Tibial nerve (tissue), 4 donors: ENCODE measurements around the gene TEAD3. TPM values are rescaled to one million over a fixed set of nuclear protein-coding genes. Genes with fewer than 3 reads are reported as not detected.

Source experiments
- DNase-seq, 2 donors: peaks; one replicate each; pipeline ENCODE4 v3.0.0-alpha.2; 2019; ENCODE audit warnings: low spot score in 2 of 2
- H3K27ac ChIP-seq, 4 donors: fragments of 200-600 bp; sonication (generic) in 3 of 4; one replicate each; pipeline ENCODE4 v1.5.1; 2017 to 2019; ENCODE audit warnings: mild to moderate bottlenecking in 1 of 4
- H3K27me3 ChIP-seq, 2 donors: fragments of 200-600 bp; sonication (generic) in 1 of 2; one replicate each; pipeline versions ENCODE4 v1.5.1 to v1.6.0; 2017 to 2019
- H3K36me3 ChIP-seq, 3 donors: fragments of 200-600 bp; sonication (generic); one replicate each; pipeline ENCODE4 v1.5.1; 2018 to 2019
- H3K4me1 ChIP-seq, 4 donors: fragments of 200-600 bp; sonication (generic) in 3 of 4; one replicate each; pipeline ENCODE4 v1.5.1; 2017 to 2019
- H3K4me3 ChIP-seq, 4 donors: fragments of 200-600 bp; sonication (generic) in 3 of 4; one replicate each; pipeline ENCODE4 v1.5.1; 2017 to 2019; ENCODE audit warnings: mild to moderate bottlenecking in 1 of 4, moderate library complexity in 1 of 4
- H3K9me3 ChIP-seq, 4 donors: fragments of 200-600 bp; sonication (generic) in 3 of 4; one replicate each; pipeline ENCODE4 v1.5.1; 2017 to 2019
- CTCF ChIP-seq, 5 experiments: fragments of 200-600 bp in 3 of 5; fragments of 450-650 bp in 2 of 5; sonication (generic) in 3 of 5; IDR thresholded peaks; one replicate each; pipeline ENCODE4 v1.5.1; 2016 to 2019; ENCODE audit warnings: antibody characterized with exemption in 5 of 5, mild to moderate bottlenecking in 3 of 5, moderate library complexity in 2 of 5
- EP300 ChIP-seq, 2 donors: sonication (generic); formaldehyde crosslinking; IDR thresholded peaks; one replicate each; pipeline ENCODE4 v1.6.1; 2017; ENCODE audit warnings: antibody characterized with exemption in 2 of 2, mild to moderate bottlenecking in 1 of 2
- POLR2A ChIP-seq, 2 donors: fragments of 450-650 bp; IDR thresholded peaks; one replicate each; pipeline ENCODE4 v1.6.1; 2017; ENCODE audit warnings: antibody characterized with exemption in 2 of 2, mild to moderate bottlenecking in 2 of 2, moderate library complexity in 2 of 2
- WGBS, 2 donors: methylation state at CpG; one replicate each; pipeline ENCODE4 v1.1.5; 2018; 5-methylcytosine and 5-hydroxymethylcytosine counted together
- total RNA-seq, 4 donors: library from RNA; depleted of rRNA; stranded (reverse); fragments of >200 nt; gene quantifications; one replicate each; pipeline ENCODE4 v1.1.0, GENCODE V29; 2016

TEAD3 gene
- total RNA-seq, 4 donors from 2014 or later = 9.8 to 20.1 (median 13.6) TPM

DNA sequence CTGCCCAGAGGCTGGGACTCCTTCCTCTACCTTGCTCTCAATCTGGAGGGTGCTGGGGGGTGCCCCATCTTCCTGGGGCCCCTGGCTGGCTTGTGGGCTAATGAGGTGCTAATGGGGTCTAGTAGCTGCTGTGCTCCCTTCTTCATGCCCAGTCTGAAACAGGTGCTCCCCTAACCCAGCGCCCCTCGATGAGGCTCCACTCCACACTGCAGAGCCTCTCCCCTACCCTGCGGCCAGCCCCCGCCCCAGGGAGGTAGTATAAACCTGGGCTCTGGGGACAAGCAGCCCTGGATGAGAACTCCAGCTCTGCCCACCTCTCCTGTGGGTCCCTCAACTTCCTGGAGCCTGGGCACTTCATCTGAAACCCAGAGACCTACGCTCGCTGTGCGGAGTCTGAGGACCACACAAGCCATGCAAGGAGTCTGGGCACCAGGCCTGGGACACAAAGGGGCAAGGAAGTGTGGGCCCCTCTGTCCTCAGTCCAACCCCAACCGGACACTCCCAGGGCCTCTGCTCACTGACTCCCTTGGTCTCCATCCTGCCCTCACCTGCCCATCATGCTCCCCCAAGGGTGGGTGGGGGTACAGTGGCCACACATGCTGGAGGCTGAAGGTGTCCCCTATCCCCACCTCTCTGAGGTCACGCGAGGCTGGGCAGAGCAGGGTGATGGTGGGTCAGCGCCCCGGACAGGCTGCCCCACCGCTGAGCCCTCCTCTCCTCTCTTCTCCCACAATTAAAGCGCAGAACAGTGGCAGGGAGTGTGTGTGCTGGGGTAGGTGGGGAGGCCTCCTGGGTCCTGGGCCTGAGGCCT lies 22.5 kb downstream of the TEAD3 start:
- Histone ChIP-seq H3K27me3 (no peaks in the 10 kb centered on the region), H3K9me3 (no peaks in the 10 kb centered on the region), H3K4me3 (no peak overlapping the region), H3K36me3 (peaks cover 2 to 91% (median 6%) of the 10 kb centered on the region in 3 donors), H3K4me1 (peaks cover 0 to 31% (median 2%) of the 10 kb centered on the region in 4 donors), H3K27ac (no peak overlapping the region)
- 84 to 85% methylated on average over 13 to 14 of the region's 14 CpGs for WGBS, 2 donors
- no peak for DNase-seq
- no peak for TF ChIP-seq CTCF (IDR thresholded peaks at IDR 0.05)
- TF ChIP-seq POLR2A (IDR thresholded peaks at IDR 0.05) = no peak
- no peak for TF ChIP-seq EP300 (IDR thresholded peaks at IDR 0.05)

DNA sequence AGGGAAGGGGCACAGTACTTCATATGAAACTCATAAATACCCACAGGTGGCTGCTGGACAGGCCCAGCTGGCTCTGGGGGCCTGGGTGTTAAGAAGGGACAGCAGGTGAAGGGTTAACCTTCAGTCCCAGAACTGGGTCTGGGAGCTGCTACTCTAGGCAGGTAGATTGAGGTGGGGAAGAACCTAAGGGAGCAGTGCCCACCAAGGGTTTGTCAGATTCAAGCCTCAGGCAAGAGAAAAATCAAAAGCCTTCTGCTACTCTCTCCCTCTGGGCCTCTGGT lies 23.1 kb downstream of the TEAD3 start:
- H3K27ac ChIP-seq = no peak overlapping the region
- H3K27me3 ChIP-seq = no peaks in the 10 kb centered on the region
- peaks cover 0 to 88% (median 6%) of the 10 kb centered on the region in 3 donors for H3K36me3 ChIP-seq
- TF ChIP-seq POLR2A (IDR thresholded peaks at IDR 0.05) = no peak
- TF ChIP-seq CTCF (IDR thresholded peaks at IDR 0.05) = no peak
- no peak for TF ChIP-seq EP300 (IDR thresholded peaks at IDR 0.05)
- no peaks in the 10 kb centered on the region for H3K9me3 ChIP-seq
- DNase-seq = no peak
- H3K4me3 ChIP-seq = no peak overlapping the region
- H3K4me1 ChIP-seq = peaks cover 0 to 34% (median 2%) of the 10 kb centered on the region in 4 donors

DNA sequence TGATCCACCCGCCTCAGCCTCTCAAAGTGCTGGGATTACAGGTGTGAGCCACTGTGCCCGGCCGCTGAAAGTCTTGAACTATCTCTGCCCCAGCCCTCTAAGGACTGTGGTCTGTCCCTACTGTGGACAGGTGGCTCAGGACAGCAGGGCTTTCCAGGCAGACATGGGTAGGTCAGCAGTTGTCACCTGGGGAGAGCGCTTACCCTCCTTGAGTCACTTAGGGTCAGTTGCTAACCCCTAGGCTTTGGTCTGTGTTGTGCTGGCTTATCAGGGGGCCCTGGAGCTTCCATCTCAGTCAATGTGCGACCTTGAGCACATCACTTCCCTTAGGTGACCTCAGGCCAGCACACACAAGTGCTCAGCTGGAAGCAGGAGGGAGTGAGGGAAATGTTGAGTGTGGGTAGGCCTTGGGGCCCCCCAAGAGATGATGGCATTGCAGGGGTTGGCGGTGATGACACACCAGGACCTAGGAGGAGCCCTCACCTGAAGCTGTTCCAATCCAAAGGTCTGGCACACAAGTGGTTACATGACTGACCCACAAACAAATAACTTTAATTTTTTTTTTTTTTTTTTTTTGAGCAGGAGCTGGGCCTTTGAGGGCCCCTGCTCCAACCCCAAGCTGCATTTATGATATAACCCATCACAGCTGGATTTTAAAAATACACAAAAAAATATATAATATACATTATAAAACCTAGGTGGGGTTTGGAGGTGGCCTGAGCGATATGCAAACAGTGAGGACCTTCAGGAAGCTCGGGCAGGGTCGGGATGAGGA lies 23.6 kb downstream of the TEAD3 start:
- no peaks in the 10 kb centered on the region for H3K9me3 ChIP-seq
- H3K27ac ChIP-seq = no peak overlapping the region
- WGBS, 2 donors = 82 to 84% methylated on average over 8 of the region's 9 CpGs
- DNase-seq = no peak
- H3K36me3 ChIP-seq = peaks cover 0 to 84% (median 6%) of the 10 kb centered on the region in 3 donors
- peaks cover 0 to 34% (median 2%) of the 10 kb centered on the region in 4 donors for H3K4me1 ChIP-seq
- H3K27me3 ChIP-seq = no peaks in the 10 kb centered on the region
- no peak for TF ChIP-seq POLR2A (IDR thresholded peaks at IDR 0.05)
- TF ChIP-seq EP300 (IDR thresholded peaks at IDR 0.05) = no peak
- TF ChIP-seq CTCF (IDR thresholded peaks at IDR 0.05) = no peak
- no peak overlapping the region for H3K4me3 ChIP-seq

DNA sequence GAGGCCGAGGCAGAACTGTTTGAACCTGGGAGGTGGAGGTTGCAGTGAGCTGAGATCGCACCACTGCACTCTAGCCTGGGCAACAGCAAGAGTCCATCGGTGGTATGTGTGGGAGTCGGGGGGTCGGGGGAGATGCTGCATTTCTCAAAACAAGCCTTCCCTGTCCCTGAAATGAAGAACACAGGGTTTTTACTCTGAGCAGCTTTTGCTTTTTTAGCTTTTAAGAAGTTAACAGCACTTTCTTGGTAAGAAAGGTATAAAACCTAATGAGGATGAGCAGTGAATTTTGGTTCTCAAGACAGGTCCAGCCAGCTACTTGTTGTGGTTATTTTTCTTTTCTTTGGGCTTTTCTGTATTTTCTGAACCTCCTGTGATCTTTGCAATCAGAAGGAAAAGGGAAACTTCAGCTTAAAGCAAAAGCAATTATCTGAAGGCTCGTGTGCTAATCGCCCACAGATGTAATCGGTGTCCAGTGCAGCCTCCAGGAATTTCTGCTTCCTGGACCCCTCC lies 25.0 kb downstream of the TEAD3 start:
- no peak overlapping the region for H3K4me3 ChIP-seq
- no peaks in the 10 kb centered on the region for H3K9me3 ChIP-seq
- H3K27me3 ChIP-seq = no peaks in the 10 kb centered on the region
- H3K36me3 ChIP-seq = peaks cover 0 to 72% (median 6%) of the 10 kb centered on the region in 3 donors
- no peak for DNase-seq
- 48 to 52% methylated on average over 8 of the region's 8 CpGs for WGBS, 2 donors
- peak overlapping the region in 3 of 4 donors; percentile 11 to 34 (median 19) for H3K27ac ChIP-seq
- TF ChIP-seq EP300 (IDR thresholded peaks at IDR 0.05) (no peak), POLR2A (IDR thresholded peaks at IDR 0.05) (no peak), CTCF (IDR thresholded peaks at IDR 0.05) (no peak)
- peaks cover 0 to 38% (median 3%) of the 10 kb centered on the region in 4 donors for H3K4me1 ChIP-seq

DNA sequence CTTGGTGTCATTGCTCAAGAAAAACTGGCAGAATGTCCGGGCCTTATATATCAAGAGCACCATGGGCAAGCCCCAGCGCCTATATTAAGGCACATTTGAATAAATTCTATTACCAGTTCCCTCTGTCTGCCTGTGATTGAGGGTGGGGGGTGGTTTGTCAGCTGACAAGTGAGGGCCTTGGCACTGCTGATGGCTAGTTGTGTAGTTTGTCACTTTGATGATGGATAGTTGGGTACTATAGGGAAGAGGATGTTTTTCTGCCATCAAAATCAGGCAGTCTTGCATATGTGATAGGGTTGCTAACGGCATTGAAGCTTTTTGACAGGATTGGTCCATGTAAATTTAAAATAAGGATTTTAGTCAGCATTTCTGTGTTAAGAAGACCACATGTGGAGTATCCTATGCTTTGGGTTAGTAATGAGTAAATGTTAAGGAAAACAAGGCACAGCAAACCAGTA lies 26.2 kb downstream of the TEAD3 start:
- no peak for DNase-seq
- H3K27me3 ChIP-seq = no peaks in the 10 kb centered on the region
- H3K4me3 ChIP-seq = no peak overlapping the region
- peaks cover 0 to 38% (median 3%) of the 10 kb centered on the region in 4 donors for H3K4me1 ChIP-seq
- TF ChIP-seq EP300 (IDR thresholded peaks at IDR 0.05) = no peak
- no peak for TF ChIP-seq CTCF (IDR thresholded peaks at IDR 0.05)
- TF ChIP-seq POLR2A (IDR thresholded peaks at IDR 0.05) = no peak
- peaks cover 0 to 69% (median 6%) of the 10 kb centered on the region in 3 donors for H3K36me3 ChIP-seq
- 68 to 75% methylated on average over 3 of the region's 3 CpGs for WGBS, 2 donors
- no peaks in the 10 kb centered on the region for H3K9me3 ChIP-seq
- peak overlapping the region in 2 of 4 donors; percentile 8 to 86 for H3K27ac ChIP-seq
